ENCODE results near the gene PLXNA2. TPM values are rescaled to one million over a fixed set of nuclear protein-coding genes. Genes with fewer than 3 reads are reported as not detected.

The PLXNA2 gene
- total RNA-seq, 1 experiment from 2014 or later = 10.2 TPM

DNA sequence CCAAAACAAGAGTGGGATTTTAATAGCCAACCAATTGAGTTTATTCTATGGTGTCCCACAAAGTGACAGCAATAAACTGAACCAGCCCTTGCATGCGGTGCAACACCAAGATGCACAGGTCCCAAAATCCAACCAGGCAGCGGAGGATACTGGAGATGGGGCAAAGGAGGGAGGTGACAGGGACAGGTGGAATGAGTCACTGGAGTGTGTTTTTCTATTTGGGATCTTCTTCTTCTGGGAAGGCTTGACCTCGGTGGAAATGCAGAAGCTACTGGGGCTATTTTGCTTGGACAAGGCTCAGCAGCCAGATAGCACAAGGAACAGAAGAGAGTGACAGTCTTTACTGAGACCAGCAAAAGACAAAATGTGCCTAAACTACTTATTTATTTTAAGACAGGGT lies 97.5 kb downstream of the PLXNA2 start:
- no peak for DNase-seq
- no peaks in the 10 kb centered on the region for H3K4me1 ChIP-seq (replicated peaks; ENCODE audit: insufficient read depth)
- intact Hi-C loops (cut with micrococcal nuclease; ENCODE audit: unreplicated experiment) = no loop called here
- BruUV-seq (replicated peaks) = no TSS peak
- H4K20me1 ChIP-seq (ENCODE audit: insufficient read depth) = no peaks in the 10 kb centered on the region
- H3K36me3 ChIP-seq (ENCODE audit: low read depth) = no peaks in the 10 kb centered on the region
- H3K4me3 ChIP-seq = no peak overlapping the region
- POLR2A ChIA-PET (ENCODE audit: unreplicated experiment) = no interaction called here
- peaks cover 5% of the 10 kb centered on the region; the same call in 1 of the 2 replicates for H3F3A ChIP-seq (ENCODE audit: insufficient read depth, low read depth)
- H3K27me3 ChIP-seq (ENCODE audit: insufficient read depth, low read depth) = no peaks in the 10 kb centered on the region
- CTCF ChIA-PET = no interaction called here
- H3K79me2 ChIP-seq (ENCODE audit: low read depth) = no peaks in the 10 kb centered on the region
- H2AFZ ChIP-seq = no peak overlapping the region
- no peak overlapping the region for H3K27ac ChIP-seq
- TF ChIP-seq EZH2 (IDR thresholded peaks at IDR 0.05; ENCODE audit: low read depth) = no peak
- no peak for TF ChIP-seq CTCF (conservative IDR thresholded peaks at IDR 0.05)
- H3K4me2 ChIP-seq = no peak overlapping the region
- no peaks in the 10 kb centered on the region for H3K9me3 ChIP-seq (ENCODE audit: insufficient read depth, low read depth)
- H3K9me2 ChIP-seq (ENCODE audit: insufficient read depth) = no peaks in the 10 kb centered on the region

DNA sequence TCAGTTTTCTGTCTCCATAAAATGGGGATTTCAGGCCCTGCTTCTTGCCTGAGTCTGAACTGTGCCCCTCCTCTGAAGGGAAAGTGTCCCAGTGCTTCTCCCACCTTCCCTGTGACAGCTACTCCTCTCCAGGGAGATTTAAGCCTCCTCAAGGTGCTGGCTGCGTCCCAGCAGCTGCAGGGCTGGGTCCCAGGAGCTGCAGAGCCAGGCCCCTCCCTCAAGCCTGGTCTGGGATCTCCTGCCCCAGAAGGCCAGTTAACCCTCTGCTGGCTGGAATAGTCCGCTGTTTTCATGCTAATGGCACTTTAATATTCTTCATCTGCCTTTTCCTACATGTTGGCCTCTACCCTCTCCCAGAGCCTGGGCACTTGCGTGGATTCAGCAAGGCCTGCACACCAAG lies 99.0 kb downstream of the PLXNA2 start:
- no peak overlapping the region for H3K27ac ChIP-seq
- POLR2A ChIA-PET (ENCODE audit: unreplicated experiment) = no interaction called here
- intact Hi-C loops (cut with micrococcal nuclease; ENCODE audit: unreplicated experiment) = no loop called here
- H3K36me3 ChIP-seq (ENCODE audit: low read depth) = no peaks in the 10 kb centered on the region
- H3K9me3 ChIP-seq (ENCODE audit: insufficient read depth, low read depth) = no peaks in the 10 kb centered on the region
- BruUV-seq (replicated peaks) = no TSS peak
- DNase-seq = no peak
- H2AFZ ChIP-seq = no peak overlapping the region
- CTCF ChIA-PET = no interaction called here
- H3K9me2 ChIP-seq (ENCODE audit: insufficient read depth) = no peaks in the 10 kb centered on the region
- H3K4me3 ChIP-seq = no peak overlapping the region
- no peak overlapping the region for H3K4me2 ChIP-seq
- H3K79me2 ChIP-seq (ENCODE audit: low read depth) = no peaks in the 10 kb centered on the region
- TF ChIP-seq EZH2 (IDR thresholded peaks at IDR 0.05; ENCODE audit: low read depth) = no peak
- TF ChIP-seq CTCF (conservative IDR thresholded peaks at IDR 0.05) = no peak
- no peaks in the 10 kb centered on the region for H4K20me1 ChIP-seq (ENCODE audit: insufficient read depth)
- no peaks in the 10 kb centered on the region for H3K4me1 ChIP-seq (replicated peaks; ENCODE audit: insufficient read depth)
- H3K27me3 ChIP-seq (ENCODE audit: insufficient read depth, low read depth) = no peaks in the 10 kb centered on the region
- H3F3A ChIP-seq (ENCODE audit: insufficient read depth, low read depth) = peaks cover 5% of the 10 kb centered on the region; the same call in 1 of the 2 replicates

DNA sequence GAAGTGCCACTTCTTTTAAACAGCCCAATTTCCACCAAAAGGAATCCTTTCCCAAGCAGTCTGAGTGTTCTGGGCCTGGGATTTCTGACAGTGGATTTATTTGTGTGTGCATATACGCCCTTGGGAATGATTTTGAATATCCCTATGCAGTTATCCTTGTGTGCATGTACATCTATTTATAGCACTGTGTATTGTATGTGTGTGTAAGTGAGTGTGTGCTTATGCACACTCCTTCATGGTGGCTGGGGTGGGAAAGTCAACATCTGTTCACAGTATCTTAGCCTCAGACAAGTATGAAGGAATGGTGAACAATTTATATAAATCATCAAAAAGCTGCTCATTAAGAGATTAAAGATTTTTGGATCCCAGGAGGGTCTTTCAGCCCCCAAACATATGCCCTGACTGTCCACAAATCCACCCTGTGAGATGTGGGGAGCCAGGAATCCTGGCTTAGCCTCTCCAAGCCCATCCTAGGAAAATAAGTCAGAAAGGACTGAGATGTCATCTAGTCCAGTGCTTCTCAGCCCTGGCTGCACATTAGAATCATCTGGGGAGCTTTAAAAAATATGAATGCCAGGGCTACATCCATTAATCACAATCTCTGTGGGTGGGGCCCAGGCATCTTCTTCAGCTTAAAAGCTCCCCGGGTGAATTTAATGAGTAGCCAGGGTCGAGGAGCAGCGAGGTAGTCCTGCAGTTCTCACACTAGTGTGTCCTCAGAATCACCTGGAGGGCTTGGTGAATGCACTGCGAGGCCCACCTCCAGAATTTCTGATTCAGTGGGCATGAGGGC lies 101.4 kb downstream of the PLXNA2 start:
- no TSS peak for BruUV-seq (replicated peaks)
- Histone ChIP-seq H3K4me2 (no peak overlapping the region), H3F3A (ENCODE audit: insufficient read depth, low read depth) (no peaks in the 10 kb centered on the region), H3K4me3 (no peak overlapping the region), H3K27me3 (ENCODE audit: insufficient read depth, low read depth) (no peaks in the 10 kb centered on the region), H3K36me3 (ENCODE audit: low read depth) (no peaks in the 10 kb centered on the region), H3K9me3 (ENCODE audit: insufficient read depth, low read depth) (no peaks in the 10 kb centered on the region), H3K4me1 (replicated peaks; ENCODE audit: insufficient read depth) (0 out of 2 replicates have a peak, but pooled peaks cover under 1% of the 10 kb centered on the region), H3K27ac (no peak overlapping the region), H3K9me2 (ENCODE audit: insufficient read depth) (no peaks in the 10 kb centered on the region), H3K79me2 (ENCODE audit: low read depth) (no peaks in the 10 kb centered on the region), H2AFZ (no peak overlapping the region), H4K20me1 (ENCODE audit: insufficient read depth) (no peaks in the 10 kb centered on the region)
- DNase-seq = no peak
- TF ChIP-seq CTCF (conservative IDR thresholded peaks at IDR 0.05) (no peak), EZH2 (IDR thresholded peaks at IDR 0.05; ENCODE audit: low read depth) (no peak)
- intact Hi-C loops (cut with micrococcal nuclease; ENCODE audit: unreplicated experiment) = no loop called here
- CTCF ChIA-PET = interaction anchor here (0.7 kb wide), 1 partner anchor 121 kb away, joined by 4 read pairs; no protein-coding TSS in a partner anchor
- POLR2A ChIA-PET (ENCODE audit: unreplicated experiment) = no interaction called here

Data from PC-9 (cell line).